ENCODE measurements around the gene MS4A6E.

MS4A6E gene

GRCh38 chr11:60377401-60378136 lies 50.5 kb downstream of the MS4A6E start:
- FAIRE-seq, result no peak

- FAIRE-seq, result no peak
Measured at GRCh38 chr11:60378354-60378753, 51.3 kb downstream of the MS4A6E start, which contains the start of gene MS4A7. Gene MS4A7, plus strand, starts transcription at chr11:60378532. Its CDS starts 4,610 bp downstream, at chr11:60383142.

GRCh38 chr11:60389279-60389910 lies 62.3 kb downstream of the MS4A6E start:
- no peak for FAIRE-seq

GRCh38 chr11:60390419-60390818 lies 63.4 kb downstream of the MS4A6E start:
- FAIRE-seq, result no peak
